Natural killer cell (primary cell): ENCODE data around the gene TRAM2. TPM values are rescaled to one million over a fixed set of nuclear protein-coding genes. Genes with fewer than 3 reads are reported as not detected.
A peak's percentile ranks its signal among the peaks of the same experiment; 100 is the strongest.

ENCODE experiments used
- ATAC-seq, 3 donors: fragments of 150-1000 bp in 2 of 3; fragments of 200-7000 bp in 1 of 3; cut with Tn5 transposase; 1 replicate in 1 of 3; 2 replicates in 2 of 3; pipeline ENCODE4 v1.10.0; 2021; ENCODE audit warnings: mild to moderate bottlenecking in 2 of 3, moderate library complexity in 2 of 3
- DNase-seq, 2 donors: peaks; one replicate each; pipeline versions ENCODE4 v3.0.0 to v3.0.0-alpha.2; 2013 to 2021; ENCODE audit warnings: mixed read lengths in 1 of 2
- H3K27ac ChIP-seq: one replicate; pipeline ENCODE4 v1.5.1; 2013; ENCODE audit warnings: mild to moderate bottlenecking, low read length
- H3K27me3 ChIP-seq: one replicate; pipeline ENCODE4 v1.6.1; 2013; ENCODE audit warnings: low read length; ENCODE audit not compliant: control insufficient read depth, insufficient read depth
- H3K36me3 ChIP-seq: one replicate; pipeline ENCODE4 v1.6.1; 2013; ENCODE audit warnings: low read length; ENCODE audit not compliant: control insufficient read depth, insufficient read depth
- H3K4me1 ChIP-seq: one replicate; pipeline ENCODE4 v1.6.1; 2013; ENCODE audit warnings: low read length; ENCODE audit not compliant: control insufficient read depth, insufficient read depth
- H3K4me3 ChIP-seq: one replicate; pipeline ENCODE4 v1.5.1; 2013; ENCODE audit warnings: low read length
- H3K9me3 ChIP-seq: one replicate; pipeline ENCODE4 v1.6.1; 2013; ENCODE audit warnings: low read length; ENCODE audit not compliant: control insufficient read depth, insufficient read depth
- H3K27ac Mint-ChIP-seq, 2 donors: one replicate each; pipeline ENCODE4 v1.8.0; 2022; ENCODE audit warnings: mild to moderate bottlenecking in 2 of 2, mixed read lengths in 2 of 2, moderate library complexity in 1 of 2
- H3K27me3 Mint-ChIP-seq, 2 donors: one replicate each; pipeline ENCODE4 v1.8.0; 2022; ENCODE audit warnings: low read depth in 2 of 2, mixed read lengths in 2 of 2
- H3K36me3 Mint-ChIP-seq: one replicate; pipeline ENCODE4 v1.8.0; 2022; ENCODE audit warnings: mixed read lengths
- H3K4me1 Mint-ChIP-seq, 2 donors: one replicate each; pipeline ENCODE4 v1.8.0; 2022; ENCODE audit warnings: mixed read lengths in 2 of 2
- H3K4me3 Mint-ChIP-seq: one replicate; pipeline ENCODE4 v1.8.0; 2022; ENCODE audit warnings: mild to moderate bottlenecking, moderate library complexity, mixed read lengths
- H3K9me3 Mint-ChIP-seq, 2 donors: one replicate each; pipeline ENCODE4 v1.8.0; 2022; ENCODE audit warnings: mixed read lengths in 2 of 2
- CTCF ChIP-seq: fragments of 200-600 bp; IDR thresholded peaks from one replicate; pipeline ENCODE4 v1.8.0; 2022; ENCODE audit warnings: antibody characterized with exemption
- WGBS: methylation state at CpG from one replicate; pipeline ENCODE4 v1.1.7; 2013; ENCODE audit warnings: missing lambda C conversion rate; ENCODE audit not compliant: insufficient coverage; 5-methylcytosine and 5-hydroxymethylcytosine counted together
- intact Hi-C: fragments of 100-400 bp; cut with micrococcal nuclease; formaldehyde crosslinking; loops from one replicate; pipeline ENCODE4 v1.14.2; 2022
- total RNA-seq, 4 donors: library from RNA; stranded (reverse); fragments of 120-200 nt in 1 of 4; gene quantifications; one replicate each; pipeline versions ENCODE4 v1.2.3 to v1.2.4, GENCODE V29; 2013 to 2022

Gene TRAM2
- total RNA-seq, 3 donors from 2014 or later (not counting 1 experiment from before 2014, with no cell fraction given), result 16.2 to 20.0 (median 19.2) TPM

GRCh38 chr6:52547647-52548352 is 29.1 kb downstream of the TRAM2 start:
- Histone ChIP-seq H3K4me3 (no peak overlapping the region), H3K27me3 (no peaks in the 10 kb centered on the region), H3K4me1 (peaks cover 14% of the 10 kb centered on the region), H3K27ac (no peak overlapping the region), H3K9me3 (no peaks in the 10 kb centered on the region), H3K36me3 (no peaks in the 10 kb centered on the region)
- DNase-seq, result no peak
- H3K9me3 Mint-ChIP-seq, result no peaks in the 10 kb centered on the region
- 85% methylated on average over 9 of the region's 9 CpGs for WGBS
- no peak for ATAC-seq
- peaks cover 74 to 88% of the 10 kb centered on the region in 2 donors for H3K4me1 Mint-ChIP-seq
- H3K4me3 Mint-ChIP-seq, result no peak overlapping the region
- no peaks in the 10 kb centered on the region for H3K27me3 Mint-ChIP-seq
- no peak for TF ChIP-seq CTCF
- H3K36me3 Mint-ChIP-seq, result no peaks in the 10 kb centered on the region
- H3K27ac Mint-ChIP-seq, result no peak overlapping the region
- intact Hi-C loops, result no loop called here

- H3K27ac ChIP-seq, result no peak overlapping the region
- H3K4me1 ChIP-seq, result peaks cover 7% of the 10 kb centered on the region
- peak overlapping the region in 1 of 2 donors; percentile 6 for H3K27ac Mint-ChIP-seq
- no peak overlapping the region for H3K4me3 ChIP-seq
- no peaks in the 10 kb centered on the region for H3K27me3 Mint-ChIP-seq
- no peaks in the 10 kb centered on the region for H3K9me3 Mint-ChIP-seq
- ATAC-seq, result no peak
- H3K27me3 ChIP-seq, result no peaks in the 10 kb centered on the region
- no peaks in the 10 kb centered on the region for H3K9me3 ChIP-seq
- no peaks in the 10 kb centered on the region for H3K36me3 Mint-ChIP-seq
- 78% methylated on average over 3 of the region's 3 CpGs for whole genome bisulfite sequencing
- no peak for DNase-seq
- no peak overlapping the region for H3K4me3 Mint-ChIP-seq
- no peaks in the 10 kb centered on the region for H3K36me3 ChIP-seq
- H3K4me1 Mint-ChIP-seq, result peaks cover 63 to 77% of the 10 kb centered on the region in 2 donors
- no peak for TF ChIP-seq CTCF
- intact Hi-C loops, result no loop called here
These were observed 30.2 kb downstream of the TRAM2 start for GRCh38 chr6:52546678-52547077.

- 92% methylated on average over 1 of the region's 1 CpG for WGBS
- ATAC-seq (no peak), DNase-seq (no peak)
- no peaks in the 10 kb centered on the region for H3K36me3 ChIP-seq
- H3K27ac ChIP-seq, result no peak overlapping the region
- H3K4me3 Mint-ChIP-seq, result no peak overlapping the region
- TF ChIP-seq CTCF, result no peak
- no peaks in the 10 kb centered on the region for H3K9me3 Mint-ChIP-seq
- no peaks in the 10 kb centered on the region for H3K36me3 Mint-ChIP-seq
- H3K27ac Mint-ChIP-seq, result peak overlapping the region in 1 of 2 donors; percentile 6
- H3K4me1 Mint-ChIP-seq, result peaks cover 58 to 72% of the 10 kb centered on the region in 2 donors
- H3K4me1 ChIP-seq, result peaks cover 6% of the 10 kb centered on the region
- no peaks in the 10 kb centered on the region for H3K27me3 Mint-ChIP-seq
- H3K4me3 ChIP-seq, result no peak overlapping the region
- intact Hi-C loops, result no loop called here
- H3K27me3 ChIP-seq, result no peaks in the 10 kb centered on the region
- H3K9me3 ChIP-seq, result no peaks in the 10 kb centered on the region
These were observed 30.7 kb downstream of the TRAM2 start for GRCh38 chr6:52546192-52546591.
